Psoas muscle (tissue), 8 donors: Measurements from ENCODE around the gene MAGEA4. TPM values are rescaled to one million over a fixed set of nuclear protein-coding genes. Genes with fewer than 3 reads are reported as not detected.

Source experiments
- ATAC-seq, 4 donors: fragments of 200-7000 bp; cut with Tn5 transposase; one replicate each; pipeline ENCODE4 v1.9.1; 2020; ENCODE audit warnings: moderate library complexity in 3 of 4, mild to moderate bottlenecking in 2 of 4
- DNase-seq, 2 donors: peaks; one replicate each; pipeline ENCODE4 v3.0.0-alpha.2; 2020
- H3K27ac ChIP-seq: fragments of 200-600 bp; one replicate; pipeline ENCODE4 v1.8.0; 2022
- H3K27me3 ChIP-seq, 3 donors: fragments of 200-600 bp in 1 of 3; one replicate each; pipeline versions ENCODE4 v1.6.1 to v1.8.0; 2013 to 2022; ENCODE audit warnings: low read length in 2 of 3, mild to moderate bottlenecking in 2 of 3, moderate library complexity in 1 of 3; ENCODE audit not compliant: insufficient read depth in 3 of 3
- H3K36me3 ChIP-seq, 2 donors: fragments of 200-600 bp in 1 of 2; one replicate each; pipeline versions ENCODE4 v1.6.1 to v1.8.0; 2013 to 2022; ENCODE audit warnings: low read depth in 1 of 2, mild to moderate bottlenecking in 1 of 2, moderate library complexity in 1 of 2; ENCODE audit not compliant: insufficient read depth in 1 of 2
- H3K4me1 ChIP-seq: fragments of 200-600 bp; one replicate; pipeline ENCODE4 v1.8.0; 2022
- H3K4me3 ChIP-seq: fragments of 200-600 bp; one replicate; pipeline ENCODE4 v1.8.0; 2022; ENCODE audit warnings: mild to moderate bottlenecking
- H3K9me3 ChIP-seq: fragments of 200-600 bp; one replicate; pipeline ENCODE4 v1.8.0; 2022
- CTCF ChIP-seq: fragments of 200-600 bp; IDR thresholded peaks from one replicate; pipeline ENCODE4 v1.8.0; 2022; ENCODE audit warnings: antibody characterized with exemption
- WGBS, 3 donors: extraction: QIAGEN DNeasy Blood & Tissue Kit; methylation state at CpG; one replicate each; pipeline versions ENCODE4 v1.1.6 to v1.1.7; 2013; 5-methylcytosine and 5-hydroxymethylcytosine counted together
- intact Hi-C, 2 donors: fragments of 100-400 bp; cut with DNase I; formaldehyde crosslinking; loops; one replicate each; pipeline versions ENCODE4 v1.11.0 to v1.14.2; 2022
- polyA plus RNA-seq, 3 donors: library from polyadenylated mRNA; stranded (reverse); fragments of 200-250 nt; gene quantifications; one replicate each; pipeline ENCODE4 v1.2.3, GENCODE V29; 2013
- total RNA-seq, 4 donors: library from RNA; stranded (reverse); fragmentation: NEBNext Ultra II Directional in 2 of 4; extraction: Animal tissue kit (Norgen Biotek cat#: 25700) in 2 of 4; gene quantifications; one replicate each; pipeline versions ENCODE4 v1.2.1 to v1.2.4, GENCODE V29; 2021 to 2023
- donor health status: healthy with polysubstance abuse.
- donor health status: DM: no; HTN: no; CAD: no; lungs with moderate emphysema.
- donor health status: Bipolar disorder and iron deficiency.
- donor health status: healthy.
- donor health status: DM: yes; HTN: yes; CAD: no.
- donor health status: DM: no; HTN: no; CAD: no.
- donor health status: DM: no; HTN: no; CAD: no.
- donor health status: DM: yes; HTN: yes; CAD: no.

The MAGEA4 gene
- total and polyA plus RNA-seq, 7 donors = not detected

DNA sequence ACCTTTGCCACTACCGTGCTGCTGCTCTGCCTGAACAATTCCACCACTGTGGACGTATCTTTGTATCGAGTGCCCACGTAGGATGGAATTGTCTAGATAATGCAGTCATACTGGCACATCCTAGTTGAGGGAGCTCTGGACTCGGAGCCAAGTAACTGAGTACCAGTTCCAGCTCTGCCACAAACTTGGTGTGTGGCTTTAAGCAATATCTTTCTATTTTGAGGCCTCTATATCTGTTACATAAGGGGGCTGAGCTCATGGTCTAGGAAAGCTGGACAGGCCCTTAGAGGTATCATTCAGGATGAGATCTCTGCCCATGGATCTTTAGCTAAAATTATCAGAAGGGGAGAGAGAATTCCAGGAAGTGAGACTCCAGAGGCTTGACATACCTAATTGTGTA is 49.3 kb downstream of the MAGEA4 start:
- intact Hi-C loops = no loop called here
- Histone ChIP-seq H3K4me1 (no peaks in the 10 kb centered on the region), H3K27me3 (no peaks in the 10 kb centered on the region), H3K4me3 (no peak overlapping the region), H3K36me3 (no peaks in the 10 kb centered on the region), H3K27ac (no peak overlapping the region), H3K9me3 (no peaks in the 10 kb centered on the region)
- TF ChIP-seq CTCF = no peak
- DNase-seq (no peak), ATAC-seq (no peak)
- WGBS, 3 donors = 68 to 95% (median 77%) methylated on average over 5 of the region's 5 CpGs

GRCh38 chrX:151966236-151966635 is 53.5 kb downstream of the MAGEA4 start:
- intact Hi-C loops = no loop called here
- no peak for TF ChIP-seq CTCF
- Histone ChIP-seq H3K9me3 (no peaks in the 10 kb centered on the region), H3K27me3 (no peaks in the 10 kb centered on the region), H3K4me1 (no peaks in the 10 kb centered on the region), H3K4me3 (no peak overlapping the region), H3K27ac (no peak overlapping the region), H3K36me3 (no peaks in the 10 kb centered on the region)
- DNase-seq (no peak), ATAC-seq (no peak)
- WGBS, 3 donors = 56 to 79% (median 67%) methylated on average over 6 of the region's 6 CpGs

DNA sequence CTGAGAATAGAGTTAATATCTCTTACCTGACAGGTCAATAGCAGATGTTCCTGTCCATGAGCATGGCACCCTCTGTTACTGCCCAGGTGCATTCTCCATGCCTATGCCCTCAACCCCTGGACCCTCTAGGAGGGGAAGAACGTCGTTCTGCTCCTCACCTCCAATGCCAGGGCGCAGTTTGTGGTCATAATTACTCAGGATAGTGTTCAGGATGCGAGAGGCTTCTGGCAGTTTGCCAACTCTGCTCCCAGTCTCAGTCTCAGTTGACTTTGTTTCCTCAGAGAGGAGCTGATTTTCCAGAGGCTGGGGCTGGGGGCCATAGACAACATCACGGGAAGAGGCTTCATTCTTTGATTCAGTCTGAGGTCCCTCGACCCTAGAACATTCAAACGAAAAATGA is 57.3 kb downstream of the MAGEA4 start:
- no peaks in the 10 kb centered on the region for H3K36me3 ChIP-seq
- intact Hi-C loops = no loop called here
- H3K27ac ChIP-seq = no peak overlapping the region
- no peaks in the 10 kb centered on the region for H3K4me1 ChIP-seq
- no peak for TF ChIP-seq CTCF
- WGBS, 3 donors = 57 to 81% (median 70%) methylated on average over 7 of the region's 7 CpGs
- no peak for DNase-seq
- no peaks in the 10 kb centered on the region for H3K9me3 ChIP-seq
- H3K4me3 ChIP-seq = no peak overlapping the region
- no peak for ATAC-seq
- H3K27me3 ChIP-seq = peaks cover 0 to 15% (median 0%) of the 10 kb centered on the region in 3 donors

GRCh38 chrX:151970661-151971060 is 58.0 kb downstream of the MAGEA4 start:
- intact Hi-C loops = no loop called here
- H3K9me3 ChIP-seq = no peaks in the 10 kb centered on the region
- peak; percentile 9 to 79 (median 51) for ATAC-seq
- peak; percentile 81 to 84 for DNase-seq
- no peak overlapping the region for H3K4me3 ChIP-seq
- H3K36me3 ChIP-seq = no peaks in the 10 kb centered on the region
- peaks cover 0 to 21% (median 0%) of the 10 kb centered on the region in 3 donors for H3K27me3 ChIP-seq
- 13 to 46% (median 33%) methylated on average over 6 of the region's 6 CpGs for WGBS, 3 donors
- no peaks in the 10 kb centered on the region for H3K4me1 ChIP-seq
- no peak for TF ChIP-seq CTCF
- H3K27ac ChIP-seq = no peak overlapping the region

GRCh38 chrX:151973060-151973661 is 60.5 kb downstream of the MAGEA4 start:
- WGBS, 3 donors = 34 to 52% (median 49%) methylated on average over 4 of the region's 4 CpGs
- no peaks in the 10 kb centered on the region for H3K36me3 ChIP-seq
- intact Hi-C loops = no loop called here
- ATAC-seq (no peak), DNase-seq (no peak)
- H3K4me1 ChIP-seq = no peaks in the 10 kb centered on the region
- peak overlapping the region; percentile 59 for H3K4me3 ChIP-seq
- H3K27me3 ChIP-seq = peaks cover 0 to 27% (median 3%) of the 10 kb centered on the region in 3 donors
- no peak for TF ChIP-seq CTCF
- H3K9me3 ChIP-seq = no peaks in the 10 kb centered on the region
- H3K27ac ChIP-seq = no peak overlapping the region
